Measurements from ENCODE around the gene SPAG16.

GRCh38 chr2:213416832-213417231 is 132.6 kb downstream of the SPAG16 start:
- TF ChIP-seq EZH2 (IDR thresholded peaks at IDR 0.05) (no peak), POLR2AphosphoS5 (IDR thresholded peaks at IDR 0.05; ENCODE audit: borderline replicate concordance, low read depth, low read length) (no peak)
